Stomach (tissue), 9 donors: ENCODE data around the gene SCGB1A1. TPM values are rescaled to one million over a fixed set of nuclear protein-coding genes. Genes with fewer than 3 reads are reported as not detected.

Source experiments
- DNase-seq, 2 donors: peaks; one replicate each; pipeline versions ENCODE4 v3.0.0 to v3.0.0-alpha.2; 2013 to 2019
- H3K27ac ChIP-seq, 5 donors: fragments of 200-600 bp in 4 of 5; sonication (generic) in 4 of 5; one replicate each; pipeline ENCODE4 v1.5.1; 2013 to 2019; ENCODE audit warnings: mild to moderate bottlenecking in 1 of 5, moderate library complexity in 1 of 5
- H3K27me3 ChIP-seq, 3 donors: fragments of 200-600 bp; sonication (generic); one replicate each; pipeline ENCODE4 v1.5.1; 2017 to 2019; ENCODE audit warnings: mixed run types in 1 of 3
- H3K36me3 ChIP-seq, 4 donors: fragments of 200-600 bp; sonication (generic); 1 replicate in 3 of 4; 2 replicates in 1 of 4; pipeline ENCODE4 v1.5.1; 2016 to 2019
- H3K4me1 ChIP-seq, 4 donors: fragments of 200-600 bp; sonication (generic); one replicate each; pipeline ENCODE4 v1.5.1; 2016 to 2019
- H3K4me3 ChIP-seq, 4 donors: fragments of 200-600 bp; sonication (generic) in 3 of 4; one replicate each; pipeline ENCODE4 v1.5.1; 2016 to 2019; ENCODE audit warnings: mild to moderate bottlenecking in 1 of 4
- H3K9me3 ChIP-seq, 4 donors: fragments of 200-600 bp; sonication (generic); one replicate each; pipeline ENCODE4 v1.5.1; 2016 to 2019
- CTCF ChIP-seq, 7 experiments: fragments of 450-650 bp in 4 of 7; fragments of 200-600 bp in 3 of 7; sonication (generic) in 3 of 7; IDR thresholded peaks; one replicate each; pipeline ENCODE4 v1.5.1; 2016 to 2019; ENCODE audit warnings: antibody characterized with exemption in 7 of 7, control low read depth in 2 of 7, mild to moderate bottlenecking in 1 of 7
- EP300 ChIP-seq: sonication (generic); formaldehyde crosslinking; IDR thresholded peaks from one replicate; pipeline ENCODE4 v1.6.1; 2017; ENCODE audit warnings: antibody characterized with exemption
- POLR2A ChIP-seq, 4 donors: fragments of 450-650 bp; IDR thresholded peaks; one replicate each; pipeline ENCODE4 v1.6.1; 2016; ENCODE audit warnings: antibody characterized with exemption in 4 of 4, control low read depth in 2 of 4, mild to moderate bottlenecking in 1 of 4, moderate library complexity in 1 of 4
- POLR2AphosphoS5 ChIP-seq, 3 donors: sonication (generic); formaldehyde crosslinking; IDR thresholded peaks; one replicate each; pipeline ENCODE4 v1.6.1; 2016; ENCODE audit warnings: antibody characterized with exemption in 3 of 3
- WGBS, 5 donors: extraction: QIAGEN DNeasy Blood & Tissue Kit in 3 of 5; methylation state at CpG; one replicate each; pipeline versions ENCODE4 v1.1.5 to v1.1.7; 2013 to 2018; 5-methylcytosine and 5-hydroxymethylcytosine counted together
- intact Hi-C: fragments of 100-400 bp; cut with DNase I; formaldehyde crosslinking; loops from one replicate; pipeline ENCODE4 v1.15.1; 2023; ENCODE audit warnings: low total_unique reads
- polyA plus RNA-seq, 3 donors: library from polyadenylated mRNA; stranded (reverse); fragments of 200-250 nt; gene quantifications; one replicate each; pipeline ENCODE4 v1.2.3, GENCODE V29; 2013
- total RNA-seq, 5 donors: library from RNA; depleted of rRNA; stranded (reverse); fragments of >200 nt; gene quantifications; one replicate each; pipeline versions ENCODE4 v1.1.0 to v1.2.3, GENCODE V29; 2014 to 2016
- donor health status: healthy with polysubstance abuse.
- donor health status: Bipolar disorder and iron deficiency.
- donor health status: healthy.

SCGB1A1 gene
- total and polyA plus RNA-seq, 8 donors, result 2.6 to 53.9 (median 11.2) TPM; not detected in 5

- DNase-seq, result peak in 1 of 2 donors; percentile 36
- intact Hi-C loops, result no loop called here
- H3K27ac ChIP-seq, result peak overlapping the region in 2 of 5 donors; percentile 43 to 56
- TF ChIP-seq POLR2A (IDR thresholded peaks at IDR 0.05) (no peak), CTCF (IDR thresholded peaks at IDR 0.05) (no peak), POLR2AphosphoS5 (IDR thresholded peaks at IDR 0.05) (no peak), EP300 (no peak)
- no peaks in the 10 kb centered on the region for H3K9me3 ChIP-seq
- no peak overlapping the region for H3K4me3 ChIP-seq
- H3K36me3 ChIP-seq, result no peaks in the 10 kb centered on the region
- 46 to 55% (median 53%) methylated on average over 4 of the region's 4 CpGs for WGBS, 5 donors
- no peaks in the 10 kb centered on the region for H3K4me1 ChIP-seq
- H3K27me3 ChIP-seq, result no peaks in the 10 kb centered on the region
Measured at GRCh38 chr11:62458212-62459002, 39.6 kb downstream of the SCGB1A1 start.

GRCh38 chr11:62459080-62459479, 40.2 kb downstream of the SCGB1A1 start:
- Histone ChIP-seq H3K9me3 (no peaks in the 10 kb centered on the region), H3K27me3 (no peaks in the 10 kb centered on the region), H3K27ac (peak overlapping the region in 2 of 5 donors; percentile 43 to 56), H3K36me3 (no peaks in the 10 kb centered on the region), H3K4me3 (no peak overlapping the region), H3K4me1 (no peaks in the 10 kb centered on the region)
- WGBS, 5 donors, result 71 to 100% (median 86%) methylated on average over 1 of the region's 1 CpG
- TF ChIP-seq POLR2AphosphoS5 (IDR thresholded peaks at IDR 0.05), result no peak
- no peak for TF ChIP-seq POLR2A (IDR thresholded peaks at IDR 0.05)
- TF ChIP-seq EP300, result no peak
- no peak for TF ChIP-seq CTCF (IDR thresholded peaks at IDR 0.05)
- DNase-seq, result no peak
- intact Hi-C loops, result no loop called here

- no peak for TF ChIP-seq CTCF (IDR thresholded peaks at IDR 0.05)
- TF ChIP-seq POLR2A (IDR thresholded peaks at IDR 0.05), result no peak
- TF ChIP-seq POLR2AphosphoS5 (IDR thresholded peaks at IDR 0.05), result no peak
- no peak for TF ChIP-seq EP300
- 80 to 84% (median 81%) methylated on average over 15 of the region's 15 CpGs for WGBS, 5 donors
- no peaks in the 10 kb centered on the region for H3K9me3 ChIP-seq
- intact Hi-C loops, result no loop called here
- no peak overlapping the region for H3K4me3 ChIP-seq
- H3K27ac ChIP-seq, result no peak overlapping the region
- no peaks in the 10 kb centered on the region for H3K36me3 ChIP-seq
- H3K27me3 ChIP-seq, result no peaks in the 10 kb centered on the region
- no peak for DNase-seq
- H3K4me1 ChIP-seq, result no peaks in the 10 kb centered on the region
Measured at GRCh38 chr11:62461740-62462507, 43.1 kb downstream of the SCGB1A1 start.

- TF ChIP-seq EP300 (no peak), POLR2A (IDR thresholded peaks at IDR 0.05) (no peak), CTCF (IDR thresholded peaks at IDR 0.05) (no peak), POLR2AphosphoS5 (IDR thresholded peaks at IDR 0.05) (no peak)
- H3K27me3 ChIP-seq, result no peaks in the 10 kb centered on the region
- H3K4me3 ChIP-seq, result no peak overlapping the region
- intact Hi-C loops, result no loop called here
- DNase-seq, result no peak
- H3K9me3 ChIP-seq, result no peaks in the 10 kb centered on the region
- WGBS, 5 donors, result 77 to 84% (median 77%) methylated on average over 9 of the region's 9 CpGs
- H3K4me1 ChIP-seq, result no peaks in the 10 kb centered on the region
- H3K36me3 ChIP-seq, result no peaks in the 10 kb centered on the region
- H3K27ac ChIP-seq, result no peak overlapping the region
Measured at GRCh38 chr11:62462508-62462892, 43.7 kb downstream of the SCGB1A1 start.
